Measurements from ENCODE around the gene AHCYL2.

Gene AHCYL2

DNA sequence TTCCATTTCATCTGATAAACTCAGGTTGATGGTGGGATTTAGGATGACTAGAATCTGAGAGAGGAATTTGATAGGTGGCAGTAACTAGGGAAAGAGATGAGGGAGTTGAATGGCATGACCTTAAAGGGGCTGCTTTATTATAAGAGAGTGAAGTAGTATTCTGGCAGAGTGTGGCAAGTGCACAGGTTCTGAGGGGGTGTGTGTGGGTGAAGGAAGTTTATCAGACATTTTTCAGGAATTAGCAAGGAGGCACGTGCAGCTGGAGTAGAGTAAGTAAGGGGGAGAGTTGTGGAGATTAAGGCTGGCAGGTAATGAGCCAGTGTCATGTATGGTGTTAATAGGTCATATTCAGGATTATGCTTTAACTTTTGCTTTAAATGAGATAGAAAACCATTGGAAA is 40.5 kb downstream of the AHCYL2 start:
- TF ChIP-seq, protein P1, sequence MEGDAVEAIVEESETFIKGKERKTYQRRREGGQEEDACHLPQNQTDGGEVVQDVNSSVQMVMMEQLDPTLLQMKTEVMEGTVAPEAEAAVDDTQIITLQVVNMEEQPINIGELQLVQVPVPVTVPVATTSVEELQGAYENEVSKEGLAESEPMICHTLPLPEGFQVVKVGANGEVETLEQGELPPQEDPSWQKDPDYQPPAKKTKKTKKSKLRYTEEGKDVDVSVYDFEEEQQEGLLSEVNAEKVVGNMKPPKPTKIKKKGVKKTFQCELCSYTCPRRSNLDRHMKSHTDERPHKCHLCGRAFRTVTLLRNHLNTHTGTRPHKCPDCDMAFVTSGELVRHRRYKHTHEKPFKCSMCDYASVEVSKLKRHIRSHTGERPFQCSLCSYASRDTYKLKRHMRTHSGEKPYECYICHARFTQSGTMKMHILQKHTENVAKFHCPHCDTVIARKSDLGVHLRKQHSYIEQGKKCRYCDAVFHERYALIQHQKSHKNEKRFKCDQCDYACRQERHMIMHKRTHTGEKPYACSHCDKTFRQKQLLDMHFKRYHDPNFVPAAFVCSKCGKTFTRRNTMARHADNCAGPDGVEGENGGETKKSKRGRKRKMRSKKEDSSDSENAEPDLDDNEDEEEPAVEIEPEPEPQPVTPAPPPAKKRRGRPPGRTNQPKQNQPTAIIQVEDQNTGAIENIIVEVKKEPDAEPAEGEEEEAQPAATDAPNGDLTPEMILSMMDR (IDR thresholded peaks at IDR 0.05; ENCODE audit: low read length, missing control alignments), result no peak
- no peak for DNase-seq (ENCODE audit: low read depth)
- H3K4me3 ChIP-seq (replicated peaks; ENCODE audit: low read depth, low read length), result no peak overlapping the region

- no peak overlapping the region for H3K4me3 ChIP-seq (replicated peaks; ENCODE audit: low read depth, low read length)
- no peak for DNase-seq (ENCODE audit: low read depth)
- TF ChIP-seq, protein P1 (IDR thresholded peaks at IDR 0.05; ENCODE audit: low read length, missing control alignments), result no peak
Measured at GRCh38 chr7:129266181-129266580, 41.4 kb downstream of the AHCYL2 start.

DNA sequence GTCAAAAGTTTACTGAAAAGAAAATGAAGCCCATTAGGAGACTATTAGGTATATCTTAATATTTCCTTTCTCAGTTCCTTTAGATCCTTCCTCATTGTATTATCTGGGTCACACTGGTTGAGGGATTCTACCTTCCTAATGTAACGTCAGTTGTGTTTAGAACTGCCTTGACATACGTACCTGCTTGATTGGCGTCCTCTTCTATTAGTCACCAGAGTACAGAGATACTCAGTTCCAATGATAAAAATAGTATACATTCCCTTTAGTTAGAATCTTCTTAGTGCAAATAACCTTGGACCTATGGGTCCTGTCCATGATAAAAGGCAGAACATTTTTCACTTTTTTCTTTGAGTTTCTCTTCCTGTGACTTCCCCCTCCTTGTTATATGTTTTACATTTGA is 45.2 kb downstream of the AHCYL2 start:
- no peak for DNase-seq (ENCODE audit: low read depth)
- no peak overlapping the region for H3K4me3 ChIP-seq (replicated peaks; ENCODE audit: low read depth, low read length)
- TF ChIP-seq, protein P1 (IDR thresholded peaks at IDR 0.05; ENCODE audit: low read length, missing control alignments), result no peak

DNA sequence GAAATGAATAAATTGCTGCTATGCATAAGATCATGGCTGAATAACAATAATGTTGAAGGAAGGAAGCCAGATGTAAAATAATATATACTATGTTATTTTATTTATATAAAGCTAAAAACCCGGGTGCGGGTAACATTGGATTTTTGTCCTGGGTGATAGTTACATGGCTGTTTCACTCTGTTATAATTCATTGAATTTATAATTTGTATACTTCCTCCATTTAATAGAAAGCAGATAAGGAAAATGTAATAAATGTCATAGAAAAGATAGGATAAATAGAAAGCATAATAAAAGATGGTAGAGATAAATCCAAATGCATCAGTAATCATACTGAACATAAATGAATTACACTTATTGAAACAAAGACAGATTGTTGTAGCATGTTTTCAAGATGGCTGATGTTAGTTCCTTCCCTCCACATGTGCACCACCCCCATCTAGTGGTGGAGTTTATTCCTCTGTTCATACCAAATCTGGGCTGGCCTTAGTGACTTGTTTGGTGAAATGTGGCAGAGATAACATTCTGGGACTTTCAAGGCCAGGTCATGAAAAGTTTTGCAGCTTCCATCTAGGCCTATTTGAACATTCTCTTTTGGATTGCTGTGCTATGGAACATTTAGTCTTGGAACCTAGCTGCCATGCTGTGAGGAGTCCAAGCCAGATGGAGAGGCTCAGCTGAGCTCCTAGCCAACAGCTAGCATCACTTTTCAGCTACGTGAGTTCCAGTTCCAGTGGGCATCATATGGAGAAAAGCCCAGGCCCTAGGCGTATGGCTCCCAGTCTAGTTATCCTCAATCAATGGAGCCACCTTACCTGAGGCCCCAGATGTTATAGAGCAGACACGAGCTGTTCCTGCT is 46.9 kb downstream of the AHCYL2 start:
- peak; percentile 67 for DNase-seq (ENCODE audit: low read depth)
- no peak overlapping the region for H3K4me3 ChIP-seq (replicated peaks; ENCODE audit: low read depth, low read length)
- TF ChIP-seq, protein P1 (IDR thresholded peaks at IDR 0.05; ENCODE audit: low read length, missing control alignments), result peak; percentile 68

GRCh38 chr7:129273936-129274335 is 49.1 kb downstream of the AHCYL2 start:
- no peak for DNase-seq (ENCODE audit: low read depth)
- TF ChIP-seq, protein P1 (IDR thresholded peaks at IDR 0.05; ENCODE audit: low read length, missing control alignments), result no peak
- H3K4me3 ChIP-seq (replicated peaks; ENCODE audit: low read depth, low read length), result no peak overlapping the region

DNA sequence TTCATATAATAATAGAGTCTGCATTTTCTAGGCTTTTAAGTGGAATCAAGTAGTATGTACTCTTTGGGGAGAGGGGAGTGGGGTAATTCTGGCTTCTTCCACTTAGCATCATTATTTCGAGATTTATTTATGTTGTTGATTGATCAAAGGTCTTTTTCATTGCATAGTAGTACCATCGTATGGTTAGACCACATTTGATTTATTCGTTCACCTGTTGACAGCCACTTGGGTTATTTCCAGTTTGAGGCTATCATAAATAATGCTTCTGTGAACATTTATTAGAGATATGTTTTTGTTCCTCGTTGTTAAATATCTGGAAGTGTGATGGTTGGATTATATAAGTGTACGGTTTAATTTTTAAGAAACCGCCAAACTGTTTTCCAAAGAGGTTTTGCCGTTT is 52.8 kb downstream of the AHCYL2 start:
- H3K4me3 ChIP-seq (replicated peaks; ENCODE audit: low read depth, low read length), result no peak overlapping the region
- TF ChIP-seq, protein P1 (IDR thresholded peaks at IDR 0.05; ENCODE audit: low read length, missing control alignments), result no peak
- DNase-seq (ENCODE audit: low read depth), result no peak

GRCh38 chr7:129278688-129279087 is 53.9 kb downstream of the AHCYL2 start:
- no peak overlapping the region for H3K4me3 ChIP-seq (replicated peaks; ENCODE audit: low read depth, low read length)
- DNase-seq (ENCODE audit: low read depth), result no peak
- TF ChIP-seq, protein P1 (IDR thresholded peaks at IDR 0.05; ENCODE audit: low read length, missing control alignments), result no peak

Measured in fibroblast of pulmonary artery (primary cell).